ENCODE data around the gene TIAM1.

DNA sequence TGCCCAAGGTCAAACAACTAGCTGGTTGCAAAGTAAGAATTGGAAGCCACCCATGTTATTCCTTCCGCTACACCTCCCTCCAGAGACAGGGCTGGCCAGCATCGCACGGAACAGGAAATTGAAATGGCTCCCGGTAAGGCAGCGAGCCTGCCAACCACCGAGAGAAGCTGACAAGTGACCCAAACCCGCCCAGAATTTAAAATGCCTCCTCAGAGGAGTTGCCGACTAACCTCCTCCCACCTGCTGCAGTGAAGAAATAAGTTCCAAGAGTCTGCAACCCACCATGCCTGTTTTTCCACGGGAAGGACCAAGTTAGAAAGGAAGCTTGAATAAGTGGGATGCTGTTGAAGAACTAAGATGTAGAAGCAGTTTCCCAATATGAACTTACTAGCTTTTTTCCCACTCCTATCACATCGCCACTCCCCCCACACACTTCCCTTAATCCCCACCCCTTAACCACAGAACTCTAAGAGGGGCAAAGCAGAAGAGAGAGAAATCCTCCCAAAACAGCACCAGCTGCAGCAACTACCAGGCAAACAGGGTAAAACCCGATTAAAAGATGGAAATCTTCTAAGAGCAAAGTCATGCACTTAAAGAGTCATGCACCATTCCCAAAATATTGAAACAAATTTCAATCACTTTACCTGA lies 78.6 kb downstream of the TIAM1 start:
- TF ChIP-seq, protein P1, sequence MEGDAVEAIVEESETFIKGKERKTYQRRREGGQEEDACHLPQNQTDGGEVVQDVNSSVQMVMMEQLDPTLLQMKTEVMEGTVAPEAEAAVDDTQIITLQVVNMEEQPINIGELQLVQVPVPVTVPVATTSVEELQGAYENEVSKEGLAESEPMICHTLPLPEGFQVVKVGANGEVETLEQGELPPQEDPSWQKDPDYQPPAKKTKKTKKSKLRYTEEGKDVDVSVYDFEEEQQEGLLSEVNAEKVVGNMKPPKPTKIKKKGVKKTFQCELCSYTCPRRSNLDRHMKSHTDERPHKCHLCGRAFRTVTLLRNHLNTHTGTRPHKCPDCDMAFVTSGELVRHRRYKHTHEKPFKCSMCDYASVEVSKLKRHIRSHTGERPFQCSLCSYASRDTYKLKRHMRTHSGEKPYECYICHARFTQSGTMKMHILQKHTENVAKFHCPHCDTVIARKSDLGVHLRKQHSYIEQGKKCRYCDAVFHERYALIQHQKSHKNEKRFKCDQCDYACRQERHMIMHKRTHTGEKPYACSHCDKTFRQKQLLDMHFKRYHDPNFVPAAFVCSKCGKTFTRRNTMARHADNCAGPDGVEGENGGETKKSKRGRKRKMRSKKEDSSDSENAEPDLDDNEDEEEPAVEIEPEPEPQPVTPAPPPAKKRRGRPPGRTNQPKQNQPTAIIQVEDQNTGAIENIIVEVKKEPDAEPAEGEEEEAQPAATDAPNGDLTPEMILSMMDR (conservative IDR thresholded peaks at IDR 0.05; ENCODE audit: low read length), result no peak
- no peak for TF ChIP-seq EZH2phosphoT487 (IDR thresholded peaks at IDR 0.05; ENCODE audit: borderline replicate concordance, low read depth, low read length)
